HG03064 (cell line): ENCODE data around the gene NFATC2.
A peak's percentile ranks its signal among the peaks of the same experiment; 100 is the strongest.
"Not testable (repeated sequence)": the region's sequence is repeated elsewhere in the genome, so short reads cannot be mapped to it uniquely, and the experiment has no call there.

Experiments
- ATAC-seq: cut with Tn5 transposase; IDR thresholded peaks from one replicate; pipeline ENCODE4 v1.9.1; 2021; ENCODE audit warnings: low read depth; ENCODE audit not compliant: unreplicated experiment

NFATC2 gene

DNA sequence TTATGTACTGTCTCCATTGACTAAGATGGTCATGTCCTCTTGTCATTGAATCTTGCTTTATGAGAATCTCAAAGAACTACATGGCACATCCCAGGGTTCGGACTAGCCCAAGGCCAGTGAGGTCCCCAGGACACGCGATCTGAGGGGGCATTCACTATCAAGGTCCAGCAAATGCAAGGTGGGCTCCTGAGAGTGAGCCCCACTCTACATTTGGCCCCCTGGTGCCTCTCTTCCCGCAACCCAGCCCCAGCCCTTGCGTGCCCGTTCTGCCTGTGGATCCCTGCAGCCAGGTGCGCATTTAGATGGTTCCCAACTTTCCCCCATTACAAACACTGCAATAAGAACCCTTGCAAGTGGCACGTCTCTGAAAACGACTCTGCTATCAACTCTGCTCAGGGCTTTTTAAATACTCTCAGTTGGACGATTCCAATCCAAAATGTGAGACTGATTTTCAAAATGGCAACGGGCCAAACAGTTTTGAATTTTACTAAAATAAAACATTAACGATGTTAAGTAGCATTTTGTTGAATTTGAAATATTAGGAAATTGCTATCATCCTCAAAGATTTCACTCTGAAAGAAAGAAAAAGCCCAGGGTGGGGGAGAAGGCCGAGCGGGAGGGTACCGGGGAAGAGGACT lies 59.6 kb downstream of the NFATC2 start:
- ATAC-seq = no peak

DNA sequence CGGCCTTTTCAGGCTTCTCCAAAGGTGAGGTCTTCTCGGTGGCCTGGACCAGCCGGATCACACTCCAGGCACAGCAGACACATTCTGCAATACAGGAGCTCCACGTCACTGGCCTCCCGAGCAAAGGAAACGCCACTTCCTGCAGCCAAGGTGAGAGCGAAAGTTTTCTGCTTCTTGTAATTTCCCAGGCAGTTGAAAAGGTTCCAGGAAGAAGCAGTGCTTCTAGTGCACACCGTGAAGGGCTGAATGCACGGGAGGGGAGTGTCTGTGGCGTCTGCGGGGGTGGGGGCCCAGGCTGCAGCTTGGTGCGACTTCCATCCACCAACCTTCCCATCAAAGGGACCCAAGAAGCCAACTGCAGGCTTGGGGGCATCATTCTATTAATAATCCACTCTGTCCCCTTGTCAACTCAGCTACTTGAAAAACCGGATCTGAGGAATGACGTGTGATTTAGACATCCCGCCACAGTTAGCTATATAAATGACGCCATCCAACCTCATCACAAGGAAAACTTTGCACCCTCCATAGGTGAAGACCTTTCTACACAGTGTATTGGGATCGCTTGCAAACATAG lies 61.1 kb downstream of the NFATC2 start:
- no peak for ATAC-seq

DNA sequence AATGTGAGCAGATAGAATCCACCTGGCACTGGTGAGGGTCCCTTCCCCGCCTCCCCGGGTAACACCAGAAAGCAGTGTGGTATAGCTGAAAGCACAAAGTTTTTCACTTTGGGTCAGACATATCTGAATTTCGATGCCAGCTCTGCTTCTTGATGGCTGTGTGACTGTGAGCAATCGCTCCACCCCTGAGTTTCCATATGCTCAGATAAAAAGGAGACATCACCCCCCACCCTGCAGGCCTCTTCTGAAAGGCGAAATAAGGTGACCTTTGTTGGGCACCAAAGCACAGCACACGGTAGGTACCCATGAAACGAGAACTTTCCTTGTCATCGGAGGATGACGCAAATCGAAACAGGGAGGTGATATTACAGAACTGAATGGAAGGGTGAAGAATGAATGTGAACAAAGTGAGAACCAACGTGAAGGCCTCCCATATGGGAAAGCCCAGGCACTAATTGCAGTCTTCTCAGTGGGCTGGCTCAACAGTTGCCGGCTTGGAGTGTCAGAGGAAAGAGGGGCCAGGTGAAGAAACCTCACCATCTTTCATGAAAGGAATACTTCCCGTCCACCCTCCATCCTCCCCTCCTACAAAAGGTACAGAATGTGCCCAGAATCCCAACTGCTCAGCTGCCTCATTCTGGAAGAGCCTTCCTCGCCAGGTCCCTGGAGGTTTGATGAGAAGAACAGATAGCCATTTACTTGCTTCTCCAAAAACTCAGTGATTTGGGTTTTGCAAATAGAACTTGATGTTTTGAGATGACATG lies 61.8 kb downstream of the NFATC2 start:
- ATAC-seq = peak; percentile 87

DNA sequence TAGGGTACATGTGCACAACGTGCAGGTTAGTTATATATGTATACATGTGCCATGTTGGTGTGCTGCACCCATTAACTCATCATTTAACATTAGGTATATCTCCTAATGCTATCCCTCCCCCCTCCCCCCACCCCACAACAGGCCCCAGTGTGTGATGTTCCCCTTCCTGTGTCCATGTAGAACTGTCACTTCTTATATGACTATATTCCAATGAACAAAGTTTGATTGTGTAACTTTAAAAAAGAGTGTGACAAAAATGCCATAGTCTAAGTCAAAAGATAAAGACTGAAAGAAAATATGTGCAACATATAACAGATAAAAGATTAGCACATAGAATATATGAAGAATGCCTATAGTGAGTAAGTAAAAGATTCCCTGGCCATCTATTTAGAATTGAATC lies 66.4 kb downstream of the NFATC2 start:
- ATAC-seq = not testable (repeated sequence)

DNA sequence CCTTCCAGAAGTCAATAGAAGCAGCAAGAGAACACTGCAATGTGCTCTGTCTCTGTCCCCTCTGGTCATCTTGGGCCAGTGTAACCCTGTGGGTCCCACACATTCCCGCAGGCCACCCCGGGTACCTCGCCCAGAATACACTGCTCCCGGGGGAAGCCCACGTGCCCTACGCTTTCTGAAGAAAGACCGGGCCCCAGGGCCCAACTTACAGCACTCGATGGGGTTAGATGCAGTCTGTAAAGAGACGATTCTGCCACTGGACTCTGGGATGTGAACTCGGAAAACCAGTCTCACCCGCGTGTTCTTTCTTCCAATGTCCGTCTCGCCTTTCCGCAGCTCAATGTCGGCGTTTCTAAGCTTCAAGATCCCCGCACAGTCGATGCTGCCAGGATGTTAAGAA lies 68.7 kb downstream of the NFATC2 start:
- ATAC-seq = no peak

DNA sequence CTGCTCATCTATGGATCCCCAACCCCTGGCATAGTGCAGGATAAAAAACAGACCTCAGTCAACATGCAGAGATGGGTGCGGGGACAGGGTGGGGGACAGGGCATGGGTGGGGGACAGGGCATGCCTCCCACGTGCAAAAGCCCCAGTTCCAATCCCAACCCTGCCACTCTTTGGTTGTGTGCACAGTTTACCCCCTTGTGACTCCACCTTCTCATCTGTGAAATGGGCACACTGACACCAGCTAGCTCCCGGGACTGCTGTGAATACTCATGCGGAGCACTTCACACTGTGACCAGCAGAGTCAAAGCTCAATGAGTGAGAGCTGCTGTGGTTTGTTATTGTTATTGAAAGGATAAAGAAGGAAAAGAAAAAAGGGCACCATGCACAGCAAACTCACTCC lies 69.3 kb downstream of the NFATC2 start:
- no peak for ATAC-seq

DNA sequence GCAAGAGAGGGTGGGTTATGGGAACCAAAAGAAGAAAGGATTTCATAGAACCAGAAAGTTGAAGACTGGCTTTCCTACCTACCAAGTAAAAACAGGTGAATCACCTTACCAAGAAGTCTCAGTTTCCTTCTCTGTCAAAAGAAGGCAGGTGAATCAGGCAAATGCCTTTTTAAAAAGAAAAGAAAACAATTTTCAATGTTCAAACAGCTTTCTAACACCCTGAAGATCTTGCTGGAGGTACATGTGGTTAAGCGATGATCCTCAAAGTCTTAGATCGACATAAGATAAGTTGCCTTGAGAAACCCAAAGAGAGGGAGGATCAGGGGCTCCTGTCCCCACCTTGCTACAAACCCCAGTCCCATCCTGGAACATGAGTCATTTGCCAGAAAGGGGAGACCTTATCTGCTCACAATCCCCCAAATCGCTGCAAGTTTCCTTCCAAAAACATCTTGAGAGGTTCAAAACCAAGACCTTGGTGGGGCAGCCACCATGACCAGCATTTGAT lies 71.6 kb downstream of the NFATC2 start:
- ATAC-seq = no peak

DNA sequence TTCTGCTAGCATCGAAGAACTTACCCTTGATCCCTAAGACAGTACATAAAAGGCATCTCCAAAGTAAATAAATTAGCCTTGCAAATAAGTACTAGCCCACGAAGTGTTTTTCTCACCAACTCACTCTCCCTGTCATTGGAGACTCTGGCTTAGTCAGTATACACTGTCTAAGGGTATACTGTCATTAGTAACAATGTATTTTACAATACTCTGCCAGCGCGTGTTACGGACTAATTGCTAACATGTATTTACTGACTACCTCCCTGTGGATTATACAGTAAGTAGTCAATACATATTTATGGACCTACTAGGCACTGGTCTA lies 72.1 kb downstream of the NFATC2 start:
- ATAC-seq = no peak

DNA sequence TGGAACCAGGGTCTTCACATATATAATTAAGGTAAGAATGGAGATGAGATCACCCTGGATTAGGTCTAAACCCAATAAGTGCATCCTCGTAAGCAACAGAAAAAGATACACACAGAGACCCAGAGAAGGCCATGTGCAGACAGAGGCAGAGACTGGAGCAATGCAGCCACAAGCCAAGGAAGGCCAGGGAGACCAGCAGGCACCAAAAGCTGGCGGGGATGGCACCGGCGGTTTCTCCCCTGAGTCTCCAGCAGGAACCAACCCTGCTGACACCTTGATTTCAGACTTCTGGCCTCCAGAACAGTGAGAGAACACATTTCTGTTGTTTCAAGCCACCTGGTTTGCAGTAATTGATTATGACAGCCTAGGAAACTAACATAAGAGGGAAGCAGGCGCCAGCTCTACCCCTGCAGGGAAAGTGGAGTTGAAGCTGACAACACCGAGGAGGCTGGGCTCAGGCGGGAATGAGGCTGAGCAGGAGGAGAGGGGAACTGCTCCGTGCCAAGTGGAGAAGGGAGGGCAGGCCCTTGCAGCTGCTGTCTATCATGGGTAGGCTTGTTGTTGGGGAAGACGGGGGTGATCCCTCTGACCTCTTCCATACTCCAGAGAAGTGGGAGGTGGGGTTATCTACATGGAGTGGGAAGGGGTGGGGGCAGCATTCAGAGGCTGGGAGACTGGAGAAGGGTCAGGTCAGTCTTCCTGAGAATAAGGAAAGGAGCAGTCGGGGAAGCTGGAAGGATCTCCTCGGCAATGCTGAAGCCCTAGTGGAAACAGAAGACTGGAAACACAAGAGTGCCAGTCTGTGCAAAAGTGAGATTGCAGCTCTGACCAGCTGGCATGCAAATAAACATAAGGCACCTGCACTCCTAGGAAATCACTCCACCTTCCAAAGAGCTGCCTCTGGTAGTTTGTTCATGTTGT lies 72.7 kb downstream of the NFATC2 start:
- ATAC-seq = no peak

DNA sequence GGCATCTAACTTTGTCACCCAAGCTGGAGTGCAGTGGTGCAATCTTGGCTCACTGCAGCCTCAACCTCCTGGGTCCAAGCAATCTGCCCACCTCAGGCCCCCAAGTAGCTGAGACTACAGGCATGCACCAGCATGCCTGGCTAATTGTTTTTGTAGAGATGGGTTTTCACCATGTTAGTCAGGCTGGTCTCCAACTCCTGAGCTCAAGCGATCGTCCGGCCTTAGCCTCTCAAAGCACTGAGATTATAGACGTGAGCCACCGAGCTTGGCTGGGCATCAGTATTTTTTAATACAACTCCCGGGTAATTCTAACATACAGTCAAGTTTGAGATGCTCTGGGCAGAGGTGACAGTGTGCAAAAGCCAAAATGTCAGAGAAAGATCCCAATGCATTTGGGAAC lies 73.5 kb downstream of the NFATC2 start:
- ATAC-seq = no peak

DNA sequence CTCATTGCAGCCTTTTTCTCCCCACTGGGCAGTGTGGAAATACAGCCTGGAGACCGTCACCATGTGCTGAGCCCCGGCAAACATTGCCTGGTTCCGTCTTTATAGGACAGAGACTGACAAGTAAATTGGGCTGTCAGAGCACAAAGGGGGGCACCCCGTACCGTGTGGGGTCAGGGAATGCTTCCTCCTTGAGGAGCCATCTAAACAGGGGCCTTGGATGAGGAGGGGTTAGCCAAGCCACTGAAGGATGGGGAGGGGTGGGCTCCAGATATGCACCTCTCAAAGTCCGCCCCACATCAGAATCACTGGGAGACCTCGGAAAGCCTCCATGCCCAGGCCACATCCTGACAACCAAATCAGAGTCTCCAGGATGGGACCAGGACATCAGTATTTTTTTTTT lies 73.9 kb downstream of the NFATC2 start:
- ATAC-seq = no peak

DNA sequence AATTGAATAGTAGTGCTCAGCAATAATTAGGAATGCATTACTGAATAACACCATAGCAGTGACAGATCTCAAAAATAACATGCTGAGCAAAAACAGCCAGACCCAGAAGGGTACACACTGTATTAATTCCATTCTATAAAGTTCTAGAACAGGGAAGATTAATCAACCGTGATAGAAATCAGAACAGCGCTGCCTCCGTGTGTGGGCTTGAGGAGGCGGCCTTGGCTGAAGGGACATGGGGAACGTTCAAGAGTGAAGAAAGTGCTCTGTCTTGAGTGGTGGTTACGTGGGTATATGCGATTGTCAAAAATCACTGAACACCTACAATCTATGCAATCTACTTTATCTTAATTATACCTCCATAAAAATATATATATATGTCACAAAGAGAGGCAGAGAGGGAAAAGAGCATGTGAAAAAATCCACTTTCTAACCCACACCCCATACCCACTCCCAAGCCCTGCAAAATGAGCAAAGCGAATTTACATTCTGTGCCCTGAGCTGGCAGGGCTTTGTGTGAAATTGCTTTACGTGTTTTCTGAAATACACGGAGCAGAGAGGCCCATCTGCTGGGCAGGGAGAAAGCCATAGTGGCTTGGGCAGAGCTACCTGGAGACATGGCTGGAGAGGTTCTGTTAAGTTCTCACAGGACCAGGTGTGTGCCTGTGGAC lies 74.4 kb downstream of the NFATC2 start:
- ATAC-seq = no peak

DNA sequence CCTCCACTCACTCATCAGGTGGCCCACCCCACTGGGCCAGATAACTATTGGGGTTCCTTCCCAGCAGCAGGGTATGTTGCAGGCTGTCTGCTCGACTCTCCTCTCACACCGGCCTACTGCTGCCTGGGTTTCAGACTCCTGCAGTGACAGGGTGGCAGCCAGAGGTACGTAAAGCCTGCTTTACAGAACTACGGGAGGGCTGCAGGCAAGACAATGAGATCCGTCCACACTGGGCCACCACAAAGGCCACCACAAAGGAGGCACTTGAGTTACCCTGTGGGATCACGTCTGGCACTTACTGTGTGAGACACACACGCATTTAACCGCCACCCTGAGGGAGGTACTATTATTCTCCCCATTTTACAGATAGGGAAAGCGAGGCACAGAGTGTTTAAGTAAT lies 78.5 kb downstream of the NFATC2 start:
- no peak for ATAC-seq

DNA sequence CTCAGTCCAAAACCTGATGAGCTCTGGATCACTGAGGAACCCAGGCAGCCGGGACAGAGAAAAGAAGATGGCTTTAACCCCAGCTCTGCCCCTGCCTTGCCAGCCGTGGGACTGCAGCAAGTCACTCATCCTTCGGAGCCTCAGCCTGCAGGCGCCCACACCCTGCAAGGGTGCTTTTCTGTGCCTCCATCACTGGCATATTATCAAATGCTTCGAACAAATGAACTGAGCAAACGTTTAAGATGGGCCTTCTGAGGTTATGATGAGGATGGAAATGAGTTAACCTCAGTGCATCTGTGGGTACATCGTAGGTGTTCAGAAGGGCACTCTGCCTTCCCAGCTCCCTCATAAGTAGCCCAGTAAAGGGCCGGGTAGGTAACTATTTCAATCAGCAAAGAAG lies 79.0 kb downstream of the NFATC2 start:
- ATAC-seq = no peak

DNA sequence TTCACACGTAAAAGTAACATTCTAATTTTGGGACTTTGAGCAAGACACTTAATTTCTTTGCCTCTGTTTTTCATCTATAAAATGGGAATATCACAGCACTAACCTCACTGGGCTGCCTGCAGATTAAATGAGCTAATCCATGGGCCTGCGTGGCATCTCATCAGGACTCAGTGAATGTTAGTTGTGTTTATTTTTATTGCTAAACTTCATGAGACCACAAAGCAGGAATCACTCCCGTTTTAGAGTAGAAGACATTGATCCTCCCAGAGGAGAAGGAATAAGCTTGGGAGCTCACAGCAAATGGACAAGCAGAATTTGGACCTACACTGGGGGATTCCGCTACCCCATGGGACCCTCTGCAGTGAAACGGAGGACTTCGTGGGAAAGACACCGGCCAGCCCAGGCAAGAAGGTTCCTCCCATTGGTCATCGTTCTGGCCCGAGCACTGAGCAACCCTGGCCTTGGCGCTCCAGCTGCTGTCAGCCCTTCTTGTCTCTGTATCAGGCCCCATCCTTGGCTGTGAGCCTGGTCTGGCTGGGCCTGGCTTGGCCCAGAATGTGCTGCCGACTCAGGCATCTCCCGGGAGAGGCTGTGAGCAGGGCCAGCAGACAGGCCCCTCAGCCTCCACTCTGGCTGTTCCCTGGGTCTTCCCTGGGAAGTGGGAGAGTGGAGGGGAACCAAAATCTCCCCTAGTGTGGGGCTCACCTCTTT lies 79.8 kb downstream of the NFATC2 start:
- ATAC-seq = no peak

DNA sequence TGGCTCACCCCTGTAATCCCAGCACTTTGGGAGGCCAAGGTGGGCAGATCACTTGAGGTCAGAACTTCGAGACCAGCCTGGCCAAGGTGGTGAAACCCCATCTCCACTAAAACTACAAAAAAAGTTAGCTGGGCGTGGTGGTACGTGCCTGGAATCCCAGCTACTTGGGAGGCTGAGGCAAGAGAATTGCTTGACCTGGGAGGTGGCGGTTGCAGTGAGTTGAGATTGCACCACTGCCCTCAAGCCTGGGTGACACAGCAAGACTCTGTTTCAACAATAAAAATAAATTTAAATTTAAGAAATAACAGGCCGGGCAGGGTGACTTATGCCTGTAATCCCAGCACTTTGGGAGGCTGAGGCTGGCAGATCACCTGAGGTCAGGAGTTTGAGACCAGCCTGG lies 80.7 kb downstream of the NFATC2 start:
- not testable (repeated sequence) for ATAC-seq

DNA sequence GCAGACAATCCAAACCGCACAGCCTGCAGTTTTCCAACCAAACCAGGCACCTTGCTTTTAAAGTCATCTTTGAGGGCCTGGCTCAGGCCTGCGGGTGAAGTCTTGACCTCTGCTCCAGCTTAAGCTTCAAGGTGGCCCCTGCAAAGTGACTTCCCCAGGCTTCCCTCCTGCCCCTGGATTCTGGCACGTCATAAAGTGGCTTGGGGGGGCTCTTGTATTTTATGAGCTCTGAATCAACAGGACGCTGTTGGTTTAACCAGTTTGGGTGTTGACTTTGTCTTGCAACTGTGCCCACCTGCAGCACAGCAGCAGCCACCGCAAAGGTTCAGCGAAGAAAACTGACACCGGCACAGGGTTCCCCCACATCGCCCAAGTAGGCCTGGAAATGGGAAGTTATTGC lies 81.2 kb downstream of the NFATC2 start:
- ATAC-seq = no peak

DNA sequence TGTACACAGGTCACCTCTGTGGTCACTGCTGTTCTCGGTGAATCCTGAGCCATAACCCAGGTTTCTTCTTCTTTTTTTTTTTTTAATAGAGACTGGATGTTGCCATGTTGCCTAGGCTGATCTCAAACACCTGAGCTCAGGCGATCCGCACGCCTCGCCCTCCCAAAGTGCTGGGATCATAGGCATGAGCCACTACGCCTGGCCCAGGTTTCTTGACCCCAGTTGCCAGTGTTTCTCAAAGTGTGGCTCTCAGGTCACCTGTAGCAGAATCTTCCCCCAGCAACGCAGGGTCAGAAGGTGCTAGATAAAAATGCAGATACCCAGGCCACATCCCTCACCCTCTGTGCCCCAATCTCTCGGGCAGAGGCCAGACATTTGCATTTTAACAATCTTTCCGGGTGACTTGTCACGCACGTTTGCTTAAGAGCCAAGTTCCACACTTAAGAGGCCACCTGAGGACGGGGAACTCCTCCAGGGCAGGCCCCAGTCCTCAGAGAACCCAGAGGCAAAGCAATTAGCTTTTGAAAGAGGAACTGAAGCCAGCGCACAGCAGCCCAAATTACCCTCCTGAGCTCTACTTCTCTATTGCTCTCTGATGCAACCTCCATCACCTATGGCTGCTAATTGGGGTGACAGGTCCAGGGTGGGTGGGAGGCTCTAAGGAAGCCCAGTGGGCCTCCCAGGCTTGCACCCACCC lies 81.8 kb downstream of the NFATC2 start:
- ATAC-seq = peak; percentile 80

DNA sequence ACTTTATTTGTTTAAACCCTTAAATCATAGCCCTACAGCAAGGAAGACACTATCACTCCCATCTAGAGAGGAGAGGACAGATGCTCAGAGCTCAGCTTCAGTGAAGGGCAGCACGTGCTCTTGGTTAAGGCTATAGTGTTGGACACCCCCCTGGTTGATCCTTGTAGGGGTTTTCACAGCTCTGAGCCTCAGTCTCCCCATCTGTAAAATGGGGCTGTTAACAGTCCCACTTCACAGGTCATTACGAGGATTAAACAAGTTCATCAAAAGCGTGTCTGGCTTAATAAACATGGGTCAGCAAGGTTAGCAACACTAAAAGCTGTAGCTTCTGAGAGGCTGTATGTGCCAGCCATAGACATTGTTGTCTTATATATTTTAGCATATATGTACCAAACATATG lies 82.4 kb downstream of the NFATC2 start:
- no peak for ATAC-seq
